BJ (cell line): ENCODE data around the gene CASP7. TPM values are rescaled to one million over a fixed set of nuclear protein-coding genes. Genes with fewer than 3 reads are reported as not detected.

Source experiments
- CTCF ChIA-PET: fragments of 350-600 bp; formaldehyde crosslinking; extraction: SDS; loops from one replicate; lab custom pipeline; 2021; ENCODE audit warnings: antibody characterized with exemption, inconsistent platforms; lab: Yijun Ruan, JAX
- POLR2A ChIA-PET: fragments of 300-600 bp; sonication (Branson Sonifier 250); formaldehyde crosslinking; extraction: SDS; loops from one replicate; lab custom pipeline; 2021; ENCODE audit warnings: antibody characterized with exemption; lab: Charles Lee
- DNase-seq: peaks from one replicate; pipeline ENCODE4 v3.0.0-alpha.2; 2011; ENCODE audit warnings: low read depth
- H3K27me3 ChIP-seq: 2 replicates; pipeline ENCODE4 v1.6.0; 2011; ENCODE audit warnings: low read length; ENCODE audit not compliant: control insufficient read depth, insufficient read depth
- H3K36me3 ChIP-seq: 2 replicates; pipeline ENCODE4 v1.5.1; 2011; ENCODE audit warnings: low read length; ENCODE audit not compliant: control insufficient read depth, insufficient read depth
- H3K4me3 ChIP-seq: 2 replicates; pipeline ENCODE4 v1.5.1; 2011; ENCODE audit warnings: low read depth, mild to moderate bottlenecking, control low read depth, low read length
- CTCF ChIP-seq: IDR thresholded peaks from 2 replicates; pipeline ENCODE4 v1.5.1; 2011; ENCODE audit warnings: low read depth, mild to moderate bottlenecking, control low read depth, inconsistent platforms, low read length, moderate library complexity; ENCODE audit not compliant: insufficient read depth
- polyA plus RNA-seq: library from polyadenylated mRNA; depleted of rRNA; stranded (reverse); fragments of >200 nt; gene quantifications from 2 replicates; pipeline ENCODE4 v1.2.3, GENCODE V29; 2011

CASP7 gene
- polyA plus RNA-seq, 1 experiment = 22.9 TPM

- POLR2A ChIA-PET = no interaction called here
- Histone ChIP-seq H3K36me3 (peaks cover 11% of the 10 kb centered on the region), H3K4me3 (no peak overlapping the region), H3K27me3 (no peaks in the 10 kb centered on the region)
- CTCF ChIA-PET = no interaction called here
- TF ChIP-seq CTCF = no peak
- DNase-seq = no peak
Measured at GRCh38 chr10:113718969-113719822, 39.5 kb downstream of the CASP7 start.

- H3K4me3 ChIP-seq = no peak overlapping the region
- no peak for TF ChIP-seq CTCF
- ChIA-PET POLR2A (no interaction called here), CTCF (interaction anchor here (0.7 to 1.0 kb wide), 2 partner anchors 12 to 35 kb away, joined by 3 to 4 read pairs; no protein-coding TSS in a partner anchor)
- DNase-seq = no peak
- peaks cover 9% of the 10 kb centered on the region for H3K36me3 ChIP-seq
- H3K27me3 ChIP-seq = no peaks in the 10 kb centered on the region
Measured at GRCh38 chr10:113720386-113720785, 40.7 kb downstream of the CASP7 start.

GRCh38 chr10:113732160-113732881 is 52.6 kb downstream of the CASP7 start:
- ChIA-PET POLR2A (no interaction called here), CTCF (interaction anchor here (0.7 to 1.9 kb wide), 2 partner anchors 8 to 11 kb away, joined by 4 to 7 read pairs; no protein-coding TSS in a partner anchor)
- no peak for DNase-seq
- H3K36me3 ChIP-seq = peaks cover 11% of the 10 kb centered on the region
- no peak for TF ChIP-seq CTCF
- H3K27me3 ChIP-seq = no peaks in the 10 kb centered on the region
- H3K4me3 ChIP-seq = no peak overlapping the region

GRCh38 chr10:113732966-113733365 is 53.3 kb downstream of the CASP7 start:
- no peak for DNase-seq

More at GRCh38 chr10:113732966-113733365, 53.3 kb downstream of the CASP7 start:
- H3K27me3 ChIP-seq = no peaks in the 10 kb centered on the region
- ChIA-PET CTCF (interaction anchor here (0.7 to 1.9 kb wide), 3 partner anchors 9 to 27 kb away, joined by 3 to 7 read pairs (median 4); no protein-coding TSS in a partner anchor), POLR2A (no interaction called here)
- peaks cover 11% of the 10 kb centered on the region for H3K36me3 ChIP-seq
- TF ChIP-seq CTCF = no peak
- H3K4me3 ChIP-seq = no peak overlapping the region
